Heart left ventricle (tissue), 16 donors: ENCODE results near the gene METRNL. TPM values are rescaled to one million over a fixed set of nuclear protein-coding genes. Genes with fewer than 3 reads are reported as not detected.
"Not testable (repeated sequence)": the region's sequence is repeated elsewhere in the genome, so short reads cannot be mapped to it uniquely, and the experiment has no call there.

Experiments used
- ATAC-seq, 4 donors: fragments of 200-7000 bp; cut with Tn5 transposase; one replicate each; pipeline ENCODE4 v1.9.1; 2020 to 2022; ENCODE audit warnings: moderate library complexity in 4 of 4, mild to moderate bottlenecking in 3 of 4, moderate number of reproducible peaks in 1 of 4
- DNase-seq, 5 donors: peaks; one replicate each; pipeline ENCODE4 v3.0.0-alpha.2; 2020
- H3K27ac ChIP-seq, 12 donors: fragments of 200-600 bp; sonication (generic) in 4 of 12; one replicate each; pipeline versions ENCODE4 v1.5.0 to v1.8.0; 2016 to 2022; ENCODE audit warnings: mild to moderate bottlenecking in 2 of 12
- H3K27me3 ChIP-seq, 9 donors: fragments of 200-600 bp; sonication (generic) in 2 of 9; one replicate each; pipeline versions ENCODE4 v1.5.1 to v1.8.0; 2016 to 2022; ENCODE audit warnings: mild to moderate bottlenecking in 3 of 9
- H3K36me3 ChIP-seq, 9 donors: fragments of 200-600 bp; sonication (generic) in 2 of 9; one replicate each; pipeline versions ENCODE4 v1.5.0 to v1.8.0; 2018 to 2022; ENCODE audit warnings: mild to moderate bottlenecking in 2 of 9
- H3K4me1 ChIP-seq, 12 donors: fragments of 200-600 bp; sonication (generic) in 4 of 12; one replicate each; pipeline versions ENCODE4 v1.5.0 to v1.8.0; 2016 to 2022; ENCODE audit warnings: mild to moderate bottlenecking in 3 of 12
- H3K4me3 ChIP-seq, 12 donors: fragments of 200-600 bp; sonication (generic) in 4 of 12; one replicate each; pipeline versions ENCODE4 v1.5.0 to v1.8.0; 2017 to 2022; ENCODE audit warnings: mild to moderate bottlenecking in 9 of 12, moderate library complexity in 4 of 12
- H3K9me3 ChIP-seq, 12 donors: fragments of 200-600 bp; sonication (generic) in 4 of 12; one replicate each; pipeline versions ENCODE4 v1.5.0 to v1.8.0; 2016 to 2022; ENCODE audit warnings: mild to moderate bottlenecking in 1 of 12
- POLR2A ChIP-seq, 2 donors: fragments of 450-650 bp; IDR thresholded peaks; one replicate each; pipeline ENCODE4 v1.6.1; 2017; ENCODE audit warnings: antibody characterized with exemption in 2 of 2, mild to moderate bottlenecking in 2 of 2, moderate library complexity in 2 of 2
- WGBS, 4 donors: extraction: QIAGEN DNeasy Blood & Tissue Kit in 2 of 4; methylation state at CpG; one replicate each; pipeline versions ENCODE4 v1.1.5 to v1.1.7; 2013 to 2018; 5-methylcytosine and 5-hydroxymethylcytosine counted together
- intact Hi-C, 10 donors: fragments of 100-400 bp; cut with DNase I; formaldehyde crosslinking; loops; one replicate each; pipeline versions ENCODE4 v1.11.1 to v1.14.2; 2022
- polyA plus RNA-seq, 2 donors: library from polyadenylated mRNA; stranded (reverse); fragments of 200-250 nt; gene quantifications; one replicate each; pipeline ENCODE4 v1.2.3, GENCODE V29; 2013
- total RNA-seq, 9 donors: library from RNA; depleted of rRNA in 2 of 9; stranded (reverse); fragments of >200 nt in 2 of 9; fragmentation: NEBNext Ultra II Directional in 3 of 9; extraction: Animal tissue kit (Norgen Biotek cat#: 25700) in 3 of 9; gene quantifications; one replicate each; pipeline versions ENCODE4 v1.1.0 to v1.2.4, GENCODE V29; 2016 to 2023
- TF ChIP-seq, protein P1 (sequence below), 12 donors: fragments of 200-600 bp; sonication (generic) in 4 of 12; IDR thresholded peaks; one replicate each; pipeline versions ENCODE4 v1.5.0 to v1.8.0; 2018 to 2022; ENCODE audit warnings: antibody characterized with exemption in 12 of 12, mild to moderate bottlenecking in 5 of 12
- donor health status: ischemic (EF 13 %, LVEDD 7.1; RV severe dilation, severe dysfunction).
- donor health status: healthy with polysubstance abuse.
- donor health status: DM: no; HTN: yes; CAD: no.
- donor health status: DM: no; HTN: no; CAD: no.
- donor health status: ischemic (EF 25% LVEDD 6.9; RV normal size, moderate dysfunction).
- donor health status: ischemic (EF 25% LVEDD 5.7; RV mildly dilated, moderate dysfunction).
- donor health status: healthy.
- donor health status: DM: yes; HTN: yes; CAD: no.
- donor health status: ischemic (EF 35%, LVEDD 5.7; RV mildly dilated, moderate dysfunction).
- donor health status: nonischemic (EF 11% LVEDD 7.7; RV severe dilation, severe dysfunction).
- donor health status: DM: yes; HTN: yes; CAD: no.
- donor health status: PGD.
- donor health status: ischemic (EF 29% LVEDD 5.4; RV normal size, mild dysfunction).
- donor health status: nonischemic (EF 23%, LVEDD 6.1; RV moderate dilation, normal function).

The METRNL gene
- total and polyA plus RNA-seq, 11 donors: 59.4 to 144 (median 79.5) TPM

DNA sequence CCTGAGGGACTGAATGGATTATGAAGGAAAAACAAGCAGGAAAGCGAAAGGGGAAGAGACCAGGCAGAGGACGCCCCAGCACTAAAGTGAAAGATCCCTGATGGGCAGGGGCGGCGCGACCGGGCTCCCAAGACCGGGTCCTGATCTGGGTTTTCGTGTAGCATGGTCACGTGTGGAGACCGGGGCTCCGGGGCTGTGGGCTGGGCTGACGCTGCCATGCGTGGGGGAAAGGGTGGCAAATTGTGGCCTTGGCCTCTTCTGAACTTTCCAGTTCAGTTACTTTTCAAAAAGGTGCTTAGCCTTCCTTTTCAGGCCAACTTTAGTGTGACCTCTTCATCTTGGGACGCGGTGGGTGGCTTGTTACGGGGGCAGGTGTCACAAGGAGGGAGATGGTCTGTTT lies 57.5 kb downstream of the METRNL start:
- ATAC-seq: no peak
- no peak overlapping the region for H3K4me3 ChIP-seq
- no peaks in the 10 kb centered on the region for H3K36me3 ChIP-seq
- no peak overlapping the region for H3K27ac ChIP-seq
- WGBS, 4 donors: 92 to 95% (median 93%) methylated on average over 16 of the region's 16 CpGs
- DNase-seq: peak in 1 of 5 donors; percentile 3
- intact Hi-C loops: no loop called here
- H3K27me3 ChIP-seq: peaks cover 0 to 10% (median 0%) of the 10 kb centered on the region in 9 donors
- no peaks in the 10 kb centered on the region for H3K9me3 ChIP-seq
- TF ChIP-seq POLR2A (IDR thresholded peaks at IDR 0.05): no peak
- TF ChIP-seq, protein P1, sequence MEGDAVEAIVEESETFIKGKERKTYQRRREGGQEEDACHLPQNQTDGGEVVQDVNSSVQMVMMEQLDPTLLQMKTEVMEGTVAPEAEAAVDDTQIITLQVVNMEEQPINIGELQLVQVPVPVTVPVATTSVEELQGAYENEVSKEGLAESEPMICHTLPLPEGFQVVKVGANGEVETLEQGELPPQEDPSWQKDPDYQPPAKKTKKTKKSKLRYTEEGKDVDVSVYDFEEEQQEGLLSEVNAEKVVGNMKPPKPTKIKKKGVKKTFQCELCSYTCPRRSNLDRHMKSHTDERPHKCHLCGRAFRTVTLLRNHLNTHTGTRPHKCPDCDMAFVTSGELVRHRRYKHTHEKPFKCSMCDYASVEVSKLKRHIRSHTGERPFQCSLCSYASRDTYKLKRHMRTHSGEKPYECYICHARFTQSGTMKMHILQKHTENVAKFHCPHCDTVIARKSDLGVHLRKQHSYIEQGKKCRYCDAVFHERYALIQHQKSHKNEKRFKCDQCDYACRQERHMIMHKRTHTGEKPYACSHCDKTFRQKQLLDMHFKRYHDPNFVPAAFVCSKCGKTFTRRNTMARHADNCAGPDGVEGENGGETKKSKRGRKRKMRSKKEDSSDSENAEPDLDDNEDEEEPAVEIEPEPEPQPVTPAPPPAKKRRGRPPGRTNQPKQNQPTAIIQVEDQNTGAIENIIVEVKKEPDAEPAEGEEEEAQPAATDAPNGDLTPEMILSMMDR (IDR thresholded peaks at IDR 0.05): no peak
- H3K4me1 ChIP-seq: peaks cover 0 to 17% (median 0%) of the 10 kb centered on the region in 12 donors

DNA sequence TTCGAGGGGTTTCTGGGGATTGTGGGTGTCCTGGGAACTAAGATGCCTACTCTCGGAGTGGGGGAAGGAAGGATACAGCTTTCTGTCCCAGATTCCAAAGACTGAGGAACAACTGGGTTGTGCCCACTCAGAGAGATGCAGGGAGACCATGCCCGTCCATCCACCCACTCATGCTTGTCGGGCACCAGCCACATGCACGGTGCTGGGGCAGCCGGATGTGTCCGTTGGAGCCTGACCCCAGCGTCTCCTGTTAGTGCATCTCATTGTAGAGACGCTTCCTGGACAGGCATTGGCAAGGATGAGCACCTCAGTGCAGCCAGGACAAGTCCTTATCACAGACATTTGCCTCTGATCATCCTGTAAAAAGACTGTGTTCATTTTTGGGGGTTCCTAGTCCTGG lies 58.1 kb downstream of the METRNL start:
- WGBS, 4 donors: 75 to 85% (median 78%) methylated on average over 9 of the region's 9 CpGs
- no peak for TF ChIP-seq POLR2A (IDR thresholded peaks at IDR 0.05)
- TF ChIP-seq, protein P1 (IDR thresholded peaks at IDR 0.05): no peak
- no peak overlapping the region for H3K27ac ChIP-seq

DNA sequence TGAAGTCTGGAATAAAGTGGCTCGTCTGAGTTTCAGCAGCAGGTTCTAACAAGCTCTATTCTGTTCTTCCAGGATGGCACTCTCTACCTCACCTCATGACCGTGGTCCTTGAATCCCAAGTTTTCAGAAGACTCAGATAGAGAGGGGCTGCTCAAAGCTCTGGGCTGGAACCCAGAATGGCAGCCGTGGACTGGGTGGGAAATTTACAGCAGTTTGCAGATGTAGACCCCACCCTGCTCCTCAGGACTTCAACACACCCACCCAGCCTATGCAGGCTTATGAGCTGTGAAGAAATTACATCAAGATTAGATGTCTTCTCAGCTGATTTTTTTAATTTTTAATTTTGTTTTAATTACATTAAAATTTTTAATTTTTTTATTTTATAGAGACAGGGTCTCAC lies 59.4 kb downstream of the METRNL start:
- DNase-seq (peak in 1 of 5 donors; percentile 1), ATAC-seq (no peak)
- peaks cover 0 to under 1% (median 0%) of the 10 kb centered on the region in 12 donors for H3K4me1 ChIP-seq
- no peak overlapping the region for H3K27ac ChIP-seq
- H3K4me3 ChIP-seq: no peak overlapping the region
- H3K36me3 ChIP-seq: no peaks in the 10 kb centered on the region
- H3K9me3 ChIP-seq: peaks cover 0 to 9% (median 0%) of the 10 kb centered on the region in 12 donors
- H3K27me3 ChIP-seq: peaks cover 0 to 10% (median 0%) of the 10 kb centered on the region in 9 donors
- WGBS, 4 donors: 77 to 80% (median 79%) methylated on average over 3 of the region's 3 CpGs
- TF ChIP-seq, protein P1 (IDR thresholded peaks at IDR 0.05): no peak
- TF ChIP-seq POLR2A (IDR thresholded peaks at IDR 0.05): no peak
- intact Hi-C loops: no loop called here

More for the DNA sequence above, 58.1 kb downstream of the METRNL start:
- Histone ChIP-seq H3K9me3 (peaks cover 0 to 4% (median 0%) of the 10 kb centered on the region in 12 donors), H3K4me1 (peaks cover 0 to 12% (median 0%) of the 10 kb centered on the region in 12 donors), H3K4me3 (no peak overlapping the region), H3K27me3 (peaks cover 0 to 10% (median 0%) of the 10 kb centered on the region in 9 donors), H3K36me3 (no peaks in the 10 kb centered on the region)
- DNase-seq (peak in 1 of 5 donors; percentile 2), ATAC-seq (no peak)
- intact Hi-C loops: no loop called here

GRCh38 chr17:83139541-83140248 lies 60.3 kb downstream of the METRNL start:
- intact Hi-C loops, H3K36me3 ChIP-seq, H3K27ac ChIP-seq, H3K9me3 ChIP-seq, DNase-seq, ATAC-seq, H3K4me3 ChIP-seq, H3K4me1 ChIP-seq: not testable (repeated sequence)
- H3K27me3 ChIP-seq: peaks cover 0 to 10% (median 0%) of the 10 kb centered on the region in 9 donors
- 89 to 93% (median 90%) methylated on average over 10 to 27 of the region's 31 CpGs for WGBS, 4 donors

DNA sequence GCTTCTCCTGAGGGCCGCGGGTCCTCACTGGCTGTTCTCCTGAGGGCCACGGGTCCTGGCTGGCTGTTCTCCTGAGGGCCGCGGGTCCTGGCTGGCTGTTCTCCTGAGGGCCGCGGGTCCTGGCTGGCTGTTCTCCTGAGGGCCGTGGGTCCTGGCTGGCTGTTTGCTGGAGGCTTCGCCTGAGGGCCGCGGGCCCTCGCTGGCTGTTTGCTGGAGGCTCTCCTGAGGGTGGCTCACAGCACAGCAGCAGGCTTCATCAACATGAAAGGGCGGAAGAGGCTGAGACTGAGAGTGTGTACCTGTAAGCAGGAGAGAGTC lies 60.8 kb downstream of the METRNL start:
- WGBS, 4 donors: 88 to 97% (median 94%) methylated on average over 8 to 13 of the region's 13 CpGs
- H3K4me3 ChIP-seq, H3K27ac ChIP-seq, DNase-seq, H3K9me3 ChIP-seq, H3K36me3 ChIP-seq, ATAC-seq, intact Hi-C loops: not testable (repeated sequence)
- H3K27me3 ChIP-seq: peaks cover 0 to 10% (median 0%) of the 10 kb centered on the region in 9 donors
- peaks cover 0 to 10% (median 5%) of the 10 kb centered on the region in 12 donors for H3K4me1 ChIP-seq
